Measurements from ENCODE around the gene TES.

TES gene

DNA sequence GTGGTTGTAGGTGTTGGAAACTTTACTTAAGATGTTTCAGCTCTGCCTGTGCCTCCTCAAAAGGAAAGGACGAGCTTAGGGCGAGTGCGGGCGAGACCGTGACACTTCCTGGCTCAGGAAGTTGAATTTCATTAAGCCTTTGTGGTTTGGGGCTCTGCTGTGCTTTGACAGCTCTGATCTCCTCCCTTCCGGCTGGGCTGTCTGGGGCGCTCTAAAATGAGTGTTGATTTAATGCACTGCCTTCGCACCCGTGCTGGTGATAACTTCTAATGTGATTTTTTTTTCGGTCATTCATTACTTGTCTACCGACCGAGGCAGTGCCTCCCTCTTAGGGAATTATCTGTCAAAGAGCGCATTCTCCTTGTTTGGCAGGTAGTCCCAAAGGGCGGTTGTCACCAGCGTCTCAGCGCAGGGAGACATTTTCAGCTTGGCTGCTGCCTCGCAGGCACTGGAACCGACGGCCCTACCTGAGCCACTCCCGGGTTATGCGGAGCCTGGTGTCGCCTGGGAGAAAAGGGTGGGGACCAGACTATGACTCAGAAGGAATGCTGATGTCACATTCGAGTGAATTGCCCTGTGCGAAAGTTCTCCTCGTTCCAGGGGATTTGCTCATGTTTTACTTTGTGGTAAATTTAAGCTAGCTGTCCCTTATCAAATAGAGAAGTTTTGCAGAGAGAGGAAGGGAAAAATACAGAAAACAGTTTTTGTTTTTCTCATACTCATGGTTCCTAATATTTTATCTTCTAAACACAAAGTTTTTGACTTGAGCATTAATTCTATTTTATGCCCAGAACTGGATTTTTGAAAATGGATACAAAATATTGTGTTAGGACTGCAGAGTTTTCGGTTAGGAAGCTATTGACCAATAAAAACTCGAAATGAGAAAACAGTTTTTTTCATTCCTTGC lies 920 bp downstream of the TES start:
- H3K27ac ChIP-seq (ENCODE audit: low read depth, low read length) = peak overlapping the region; percentile 95
- peak overlapping the region; percentile 88 for H2AFZ ChIP-seq (ENCODE audit: low read length, unreplicated experiment)

DNA sequence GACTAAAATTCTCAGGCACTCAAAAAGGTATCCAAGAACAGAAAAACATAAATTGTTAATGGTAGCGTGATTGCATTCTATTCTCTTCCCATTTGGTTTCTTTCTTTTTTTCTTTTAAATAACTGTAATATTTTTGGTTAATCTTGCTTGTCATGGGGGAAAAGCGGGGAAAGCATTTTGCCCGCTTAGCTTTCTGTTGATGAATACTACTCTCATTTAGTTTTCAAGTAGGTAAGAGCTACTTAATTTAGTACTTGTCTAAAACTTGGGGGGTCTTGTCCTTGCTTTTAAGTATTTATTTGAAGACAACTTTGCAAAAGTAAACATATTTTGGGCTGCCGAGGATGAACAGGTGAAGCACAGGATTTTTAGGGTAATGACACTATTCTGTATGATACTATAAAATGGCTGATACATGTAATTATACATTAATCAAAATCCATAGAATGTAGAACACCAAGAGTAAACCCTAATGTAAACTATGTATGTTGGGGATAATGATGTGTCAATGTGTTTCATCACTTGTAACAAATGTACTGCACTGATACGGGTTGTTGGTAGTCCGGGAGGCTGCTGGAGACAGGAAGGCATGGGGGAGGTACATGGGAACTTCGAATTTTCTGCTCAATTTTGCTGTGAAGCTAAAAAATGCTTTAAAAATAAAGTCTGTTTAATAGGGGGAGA lies 1.7 kb downstream of the TES start:
- Histone ChIP-seq H3K27me3 (ENCODE audit: insufficient read depth, low read length) (no peaks in the 10 kb centered on the region), H2AFZ (ENCODE audit: low read length, unreplicated experiment) (no peak overlapping the region), H3K4me1 (ENCODE audit: control insufficient read depth, insufficient read depth, low read length, unreplicated experiment) (peaks cover 42% of the 10 kb centered on the region), H3K36me3 (ENCODE audit: insufficient read depth, low read length) (no peaks in the 10 kb centered on the region), H3K79me2 (ENCODE audit: control insufficient read depth, insufficient read depth, low read length, unreplicated experiment) (peaks cover 41% of the 10 kb centered on the region), H3K4me3 (ENCODE audit: low read depth, low read length) (peak overlapping the region; percentile 89), H3K27ac (ENCODE audit: low read depth, low read length) (peak overlapping the region; percentile 95)

More for the DNA sequence above, 920 bp downstream of the TES start:
- Histone ChIP-seq H3K4me1 (ENCODE audit: control insufficient read depth, insufficient read depth, low read length, unreplicated experiment) (peaks cover 38% of the 10 kb centered on the region), H3K4me3 (ENCODE audit: low read depth, low read length) (peak overlapping the region; percentile 89), H3K27me3 (ENCODE audit: insufficient read depth, low read length) (no peaks in the 10 kb centered on the region), H3K36me3 (ENCODE audit: insufficient read depth, low read length) (no peaks in the 10 kb centered on the region), H3K79me2 (ENCODE audit: control insufficient read depth, insufficient read depth, low read length, unreplicated experiment) (peaks cover 40% of the 10 kb centered on the region)

DNA sequence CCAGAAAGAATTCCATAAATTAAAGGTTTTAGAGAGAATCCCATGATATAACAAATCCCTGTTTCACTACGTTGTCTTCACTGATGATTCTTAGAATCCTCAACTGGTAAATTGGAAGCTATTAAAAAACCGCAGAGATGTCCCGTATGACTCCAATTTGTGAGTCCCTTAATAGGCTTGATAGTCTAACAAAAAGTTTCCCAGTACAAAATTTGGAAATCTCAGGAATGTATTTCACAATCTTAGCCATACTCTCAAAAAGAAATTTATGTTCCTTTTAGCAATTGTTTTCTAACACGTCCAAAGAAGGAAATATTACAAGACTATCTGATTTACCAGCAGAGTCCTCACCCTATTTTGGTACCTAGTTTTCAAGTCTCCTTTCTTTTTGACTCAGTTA lies 2.5 kb downstream of the TES start:
- Histone ChIP-seq H3K27ac (ENCODE audit: low read depth, low read length) (peak overlapping the region; percentile 95), H3K27me3 (ENCODE audit: insufficient read depth, low read length) (no peaks in the 10 kb centered on the region), H3K79me2 (ENCODE audit: control insufficient read depth, insufficient read depth, low read length, unreplicated experiment) (peaks cover 41% of the 10 kb centered on the region), H2AFZ (ENCODE audit: low read length, unreplicated experiment) (no peak overlapping the region), H3K4me1 (ENCODE audit: control insufficient read depth, insufficient read depth, low read length, unreplicated experiment) (peaks cover 49% of the 10 kb centered on the region), H3K4me3 (ENCODE audit: low read depth, low read length) (peak overlapping the region; percentile 89), H3K36me3 (ENCODE audit: insufficient read depth, low read length) (no peaks in the 10 kb centered on the region)

DNA sequence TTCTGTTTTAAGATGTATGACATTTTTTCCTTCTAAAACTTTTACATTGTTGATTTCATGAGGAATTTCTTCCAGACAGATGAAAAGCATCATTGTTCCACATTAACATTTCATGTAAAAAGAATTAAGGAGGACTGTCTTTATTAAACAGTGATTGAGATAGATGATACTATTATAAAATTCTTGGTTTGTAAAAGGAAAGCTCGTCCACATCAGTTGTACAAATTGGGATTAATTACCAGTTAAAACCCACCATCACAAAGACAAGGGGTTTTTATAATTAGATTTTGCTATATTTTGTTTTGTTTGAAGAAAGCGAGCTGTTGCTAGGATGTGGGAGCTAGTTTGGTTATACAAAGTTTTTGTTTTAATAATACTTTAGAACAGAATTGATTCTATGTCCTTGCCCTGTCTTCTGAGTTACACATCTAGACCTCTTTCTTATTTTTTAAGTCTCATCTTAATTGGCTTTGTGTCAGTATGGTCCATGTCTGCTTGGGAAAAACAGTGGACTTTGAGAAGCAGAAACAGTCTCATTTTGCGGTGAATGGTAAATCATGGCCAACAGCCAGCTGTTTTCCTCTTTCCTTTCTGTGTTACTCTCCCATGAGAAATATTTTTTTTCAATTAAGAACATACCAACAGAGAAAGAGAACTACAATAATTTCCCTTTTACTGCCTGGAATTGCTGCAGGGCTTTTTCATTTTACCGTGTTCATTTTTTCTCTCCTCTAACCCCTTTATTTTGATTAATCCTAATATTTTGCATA lies 3.2 kb downstream of the TES start:
- Histone ChIP-seq H3K27me3 (ENCODE audit: insufficient read depth, low read length) (no peaks in the 10 kb centered on the region), H3K4me3 (ENCODE audit: low read depth, low read length) (peak overlapping the region; percentile 89), H3K79me2 (ENCODE audit: control insufficient read depth, insufficient read depth, low read length, unreplicated experiment) (peaks cover 41% of the 10 kb centered on the region)

DNA sequence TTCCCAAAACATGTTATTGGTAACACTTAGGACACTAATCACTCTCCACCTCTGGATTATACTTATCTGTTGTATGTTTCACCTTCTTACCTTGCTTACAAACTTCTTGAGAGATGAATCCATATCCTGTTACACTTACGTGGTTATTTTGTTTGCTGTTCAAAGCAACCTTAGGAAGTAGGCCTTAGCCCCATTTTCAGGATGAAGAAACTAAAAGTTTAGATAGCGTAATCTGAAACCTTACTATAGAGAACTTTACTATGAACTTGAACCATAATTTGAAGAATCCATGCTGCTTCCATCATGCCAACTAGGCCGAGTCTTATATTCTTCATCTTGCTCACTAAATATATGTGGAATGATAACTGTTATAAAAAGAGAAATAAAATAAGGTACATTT lies 4.6 kb downstream of the TES start:
- peaks cover 46% of the 10 kb centered on the region for H3K79me2 ChIP-seq (ENCODE audit: control insufficient read depth, insufficient read depth, low read length, unreplicated experiment)
- no peaks in the 10 kb centered on the region for H3K36me3 ChIP-seq (ENCODE audit: insufficient read depth, low read length)
- peak overlapping the region; percentile 95; the same call in 1 of the 2 replicates for H3K27ac ChIP-seq (ENCODE audit: low read depth, low read length)
- H3K4me3 ChIP-seq (ENCODE audit: low read depth, low read length) = no peak overlapping the region
- no peaks in the 10 kb centered on the region for H3K27me3 ChIP-seq (ENCODE audit: insufficient read depth, low read length)
- no peak overlapping the region for H2AFZ ChIP-seq (ENCODE audit: low read length, unreplicated experiment)
- peaks cover 61% of the 10 kb centered on the region for H3K4me1 ChIP-seq (ENCODE audit: control insufficient read depth, insufficient read depth, low read length, unreplicated experiment)

More for the DNA sequence above, 3.2 kb downstream of the TES start:
- no peak overlapping the region for H2AFZ ChIP-seq (ENCODE audit: low read length, unreplicated experiment)
- no peaks in the 10 kb centered on the region for H3K36me3 ChIP-seq (ENCODE audit: insufficient read depth, low read length)
- H3K27ac ChIP-seq (ENCODE audit: low read depth, low read length) = peak overlapping the region; percentile 95
- peaks cover 52% of the 10 kb centered on the region for H3K4me1 ChIP-seq (ENCODE audit: control insufficient read depth, insufficient read depth, low read length, unreplicated experiment)

DNA sequence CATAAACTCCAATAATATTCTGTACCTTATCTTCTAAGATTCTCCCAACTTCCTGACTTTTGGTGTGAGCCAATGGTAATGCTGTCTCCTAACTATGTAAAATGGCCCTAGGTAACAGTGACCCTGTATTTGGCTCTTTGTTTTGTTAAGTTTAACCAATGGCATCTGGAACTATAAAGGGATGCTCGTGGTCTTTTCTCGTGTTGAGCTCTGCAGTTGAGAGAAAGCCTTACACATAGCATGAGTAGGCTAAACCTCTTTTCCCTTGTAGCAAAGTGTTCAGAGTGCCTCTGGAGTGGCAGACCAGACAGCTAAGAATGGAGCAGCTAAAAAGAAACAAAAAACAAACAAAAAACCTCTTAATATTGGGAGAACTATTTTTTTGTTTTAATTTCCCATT lies 5.2 kb downstream of the TES start:
- Histone ChIP-seq H3K36me3 (ENCODE audit: insufficient read depth, low read length) (no peaks in the 10 kb centered on the region), H3K4me3 (ENCODE audit: low read depth, low read length) (no peak overlapping the region), H2AFZ (ENCODE audit: low read length, unreplicated experiment) (no peak overlapping the region), H3K27ac (ENCODE audit: low read depth, low read length) (no peak overlapping the region), H3K79me2 (ENCODE audit: control insufficient read depth, insufficient read depth, low read length, unreplicated experiment) (peaks cover 53% of the 10 kb centered on the region), H3K4me1 (ENCODE audit: control insufficient read depth, insufficient read depth, low read length, unreplicated experiment) (peaks cover 61% of the 10 kb centered on the region), H3K27me3 (ENCODE audit: insufficient read depth, low read length) (no peaks in the 10 kb centered on the region)

DNA sequence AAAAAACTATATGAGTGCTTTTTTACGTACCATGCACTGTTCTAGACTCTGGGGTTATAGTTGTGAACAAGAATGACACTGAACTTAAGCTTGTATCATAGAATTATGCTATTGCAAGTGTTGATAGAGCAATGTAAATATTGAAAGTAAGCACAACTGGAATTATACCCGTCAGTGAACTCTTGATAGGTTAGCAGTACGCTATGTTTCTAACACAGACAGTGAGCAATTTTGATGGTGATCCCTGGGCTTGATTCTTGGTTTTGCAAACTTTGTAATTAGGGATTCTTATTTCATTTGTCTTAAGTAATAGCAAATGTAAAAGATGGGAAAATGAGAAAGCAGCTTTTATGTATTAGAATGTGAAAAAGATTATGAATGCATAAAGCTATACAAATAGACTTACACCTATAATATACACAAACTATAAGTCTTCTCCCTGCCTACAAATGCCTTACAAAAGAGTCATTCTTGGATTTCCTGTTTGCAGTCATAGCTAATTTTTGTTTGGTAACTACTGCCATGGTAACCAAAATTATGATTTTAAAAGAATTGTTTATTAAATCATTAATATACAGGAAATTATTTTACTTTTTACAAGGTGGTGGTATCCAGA lies 6.7 kb downstream of the TES start:
- Histone ChIP-seq H3K27ac (ENCODE audit: low read depth, low read length) (peak overlapping the region; percentile 94), H2AFZ (ENCODE audit: low read length, unreplicated experiment) (no peak overlapping the region), H3K4me3 (ENCODE audit: low read depth, low read length) (peak overlapping the region; percentile 4; the same call in 1 of the 2 replicates), H3K36me3 (ENCODE audit: insufficient read depth, low read length) (no peaks in the 10 kb centered on the region), H3K79me2 (ENCODE audit: control insufficient read depth, insufficient read depth, low read length, unreplicated experiment) (peaks cover 53% of the 10 kb centered on the region), H3K27me3 (ENCODE audit: insufficient read depth, low read length) (no peaks in the 10 kb centered on the region), H3K4me1 (ENCODE audit: control insufficient read depth, insufficient read depth, low read length, unreplicated experiment) (peaks cover 56% of the 10 kb centered on the region)

DNA sequence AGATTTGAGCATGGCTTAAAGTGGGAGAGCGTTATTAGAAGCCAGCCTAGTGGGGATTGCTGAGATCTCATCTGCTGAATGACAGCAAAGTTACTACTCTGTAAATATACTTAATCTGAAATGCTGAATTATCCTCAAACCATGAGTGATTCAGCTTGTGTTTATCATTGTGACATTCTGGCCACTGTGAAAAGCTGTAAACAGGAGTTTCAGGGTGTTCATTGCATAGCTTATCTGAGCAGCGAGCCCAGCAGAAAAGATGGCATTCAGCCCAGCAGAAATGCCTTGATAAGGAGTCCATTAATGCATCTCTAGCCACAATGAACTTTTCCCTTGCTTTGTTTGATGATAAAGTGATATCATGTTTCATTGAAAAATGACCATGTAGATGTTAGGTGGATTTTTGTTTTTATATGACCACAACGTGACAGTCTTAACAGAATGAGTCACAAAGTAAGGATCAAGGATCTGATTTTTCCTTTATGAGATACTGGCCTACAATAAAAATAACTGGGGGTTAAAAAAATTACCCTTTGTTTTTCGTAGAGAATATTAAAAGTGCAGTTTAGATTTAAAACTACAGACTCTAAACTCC lies 7.8 kb downstream of the TES start:
- peaks cover 47% of the 10 kb centered on the region for H3K4me1 ChIP-seq (ENCODE audit: control insufficient read depth, insufficient read depth, low read length, unreplicated experiment)
- peaks cover 43% of the 10 kb centered on the region for H3K79me2 ChIP-seq (ENCODE audit: control insufficient read depth, insufficient read depth, low read length, unreplicated experiment)
- peak overlapping the region; percentile 49 for H3K4me3 ChIP-seq (ENCODE audit: low read depth, low read length)
- no peaks in the 10 kb centered on the region for H3K27me3 ChIP-seq (ENCODE audit: insufficient read depth, low read length)
- H3K27ac ChIP-seq (ENCODE audit: low read depth, low read length) = peak overlapping the region; percentile 94
- H3K36me3 ChIP-seq (ENCODE audit: insufficient read depth, low read length) = no peaks in the 10 kb centered on the region
- no peak overlapping the region for H2AFZ ChIP-seq (ENCODE audit: low read length, unreplicated experiment)

DNA sequence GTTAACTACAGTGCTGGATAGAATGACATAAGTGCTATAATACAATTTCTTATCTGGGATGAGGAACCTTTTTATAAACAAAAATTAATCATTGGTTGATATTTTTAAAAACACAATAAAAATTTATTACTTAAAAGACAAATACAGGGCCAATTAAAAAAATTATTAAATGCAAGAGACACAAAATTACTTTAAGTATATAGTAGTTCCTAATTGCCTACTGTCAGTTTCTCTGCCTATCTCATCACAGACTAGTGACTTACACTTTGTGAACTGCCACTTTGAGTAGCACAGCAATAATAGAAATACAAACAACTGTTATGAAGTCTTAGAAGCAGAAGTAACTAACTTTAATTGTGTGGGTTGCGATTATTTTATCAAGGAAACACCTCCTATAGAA lies 8.4 kb downstream of the TES start:
- no peaks in the 10 kb centered on the region for H3K36me3 ChIP-seq (ENCODE audit: insufficient read depth, low read length)
- H3K79me2 ChIP-seq (ENCODE audit: control insufficient read depth, insufficient read depth, low read length, unreplicated experiment) = peaks cover 39% of the 10 kb centered on the region
- H2AFZ ChIP-seq (ENCODE audit: low read length, unreplicated experiment) = no peak overlapping the region
- no peaks in the 10 kb centered on the region for H3K27me3 ChIP-seq (ENCODE audit: insufficient read depth, low read length)
- peaks cover 47% of the 10 kb centered on the region for H3K4me1 ChIP-seq (ENCODE audit: control insufficient read depth, insufficient read depth, low read length, unreplicated experiment)
- peak overlapping the region; percentile 94 for H3K27ac ChIP-seq (ENCODE audit: low read depth, low read length)
- H3K4me3 ChIP-seq (ENCODE audit: low read depth, low read length) = no peak overlapping the region

DNA sequence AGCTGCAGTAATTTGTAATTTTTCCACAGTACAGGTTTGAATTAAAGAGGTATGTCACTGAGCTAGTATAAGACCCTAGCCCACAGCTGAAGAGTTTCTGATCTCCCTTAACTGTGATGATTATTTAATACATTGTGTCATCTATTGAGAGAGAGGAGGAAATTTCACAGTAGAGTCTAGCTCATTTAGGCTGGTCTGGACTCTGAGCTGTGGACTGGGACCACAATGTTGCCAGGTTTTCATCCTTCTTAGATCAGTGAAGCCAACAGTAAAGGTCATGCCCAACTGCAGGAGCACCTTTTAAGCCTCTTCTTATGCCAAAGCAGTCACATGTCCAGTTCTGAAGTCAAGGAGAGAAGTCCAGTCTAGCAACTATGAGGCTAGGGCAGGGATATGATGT lies 8.9 kb downstream of the TES start:
- peak overlapping the region; percentile 94 for H3K27ac ChIP-seq (ENCODE audit: low read depth, low read length)
- H2AFZ ChIP-seq (ENCODE audit: low read length, unreplicated experiment) = no peak overlapping the region
- H3K4me3 ChIP-seq (ENCODE audit: low read depth, low read length) = no peak overlapping the region
- H3K4me1 ChIP-seq (ENCODE audit: control insufficient read depth, insufficient read depth, low read length, unreplicated experiment) = peaks cover 48% of the 10 kb centered on the region
- no peaks in the 10 kb centered on the region for H3K36me3 ChIP-seq (ENCODE audit: insufficient read depth, low read length)
- peaks cover 37% of the 10 kb centered on the region for H3K79me2 ChIP-seq (ENCODE audit: control insufficient read depth, insufficient read depth, low read length, unreplicated experiment)
- no peaks in the 10 kb centered on the region for H3K27me3 ChIP-seq (ENCODE audit: insufficient read depth, low read length)

Measured in ACC112 (cell line).